ENCODE data around the gene MBTPS2.

DNA sequence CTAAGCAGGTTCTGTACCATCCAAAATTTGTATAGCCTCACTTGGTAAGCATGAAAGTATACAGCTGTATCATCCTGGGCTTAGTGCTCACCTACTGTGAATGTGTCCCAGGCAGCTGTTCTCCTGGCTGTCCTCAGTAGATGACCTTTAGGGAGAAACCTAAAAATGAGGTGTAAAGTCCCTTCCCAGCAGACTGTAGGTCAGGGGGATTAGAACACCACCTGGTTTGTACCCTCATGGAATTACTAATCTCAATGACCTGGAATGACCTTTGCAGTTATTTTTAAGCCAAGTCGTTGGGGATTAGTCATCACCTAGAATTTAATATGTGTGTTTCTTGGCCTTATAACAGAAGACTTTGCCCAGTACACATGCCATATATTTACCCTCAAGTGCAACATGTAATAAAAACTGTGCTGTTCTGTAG, 39.1 kb upstream of the MBTPS2 start:
- TF ChIP-seq POLR2A (IDR thresholded peaks at IDR 0.05) (no peak), CTCF (IDR thresholded peaks at IDR 0.05 in 8 of 11, conservative IDR thresholded peaks at IDR 0.05 in 3 of 11) (no peak), POLR2AphosphoS5 (IDR thresholded peaks at IDR 0.05) (no peak)
